A549 (cell line): Measurements from ENCODE around the gene NTRK3.

Experiments
- CEBPB ChIP-seq, 2 experiments: fragments of >200 bp in 1 of 2; sonication (Bioruptor Twin) in 1 of 2; formaldehyde crosslinking in 1 of 2; IDR thresholded peaks; 2 replicates each; pipeline ENCODE4 v1.6.1; 2012 to 2016
- EP300 ChIP-seq, 2 experiments: fragments of >200 bp; sonication (Bioruptor Twin); formaldehyde crosslinking; IDR thresholded peaks; 2 replicates in 1 of 2; 3 replicates in 1 of 2; pipeline ENCODE4 v1.6.1; 2016 to 2017
- HDAC2 ChIP-seq: fragments of 200-600 bp; sonication (generic); IDR thresholded peaks from 2 replicates; pipeline ENCODE4 v1.6.1; 2016
- JUN ChIP-seq, 2 experiments: fragments of >200 bp; sonication (Bioruptor Twin); formaldehyde crosslinking; IDR thresholded peaks; 2 replicates in 1 of 2; 3 replicates in 1 of 2; pipeline ENCODE4 v1.6.1; 2016 to 2017
- NFE2L2 ChIP-seq: fragments of 150-350 bp; conservative IDR thresholded peaks from 2 replicates; pipeline ENCODE4 v1.6.1; 2014; ENCODE audit warnings: low read length
- PHF8 ChIP-seq: fragments of 200-600 bp; sonication (generic); IDR thresholded peaks from 2 replicates; pipeline ENCODE4 v1.6.1; 2016; ENCODE audit warnings: low read depth, mild to moderate bottlenecking, antibody characterized with exemption, moderate library complexity, borderline replicate concordance
- POLR2A ChIP-seq: IDR thresholded peaks from 2 replicates; pipeline ENCODE4 v1.6.1; 2012; ENCODE audit warnings: mild to moderate bottlenecking, low read length
- RCOR1 ChIP-seq: fragments of 150-350 bp; IDR thresholded peaks from 2 replicates; pipeline ENCODE4 v1.6.1; 2014; ENCODE audit warnings: antibody characterized with exemption, low read length, low read depth
- SMC3 ChIP-seq: fragments of >200 bp; sonication (Bioruptor Twin); formaldehyde crosslinking; IDR thresholded peaks from 3 replicates; pipeline ENCODE4 v1.6.1; 2018; ENCODE audit warnings: inconsistent platforms
- TF ChIP-seq, protein P1 (sequence below): fragments of 150-350 bp; IDR thresholded peaks from 2 replicates; pipeline ENCODE4 v1.6.1; 2014; ENCODE audit warnings: low read depth, mild to moderate bottlenecking, low read length
- TF ChIP-seq, protein P2 (sequence below): fragments of >200 bp; sonication (Bioruptor Twin); formaldehyde crosslinking; IDR thresholded peaks from 3 replicates; pipeline ENCODE4 v1.5.1; 2016

DNA sequence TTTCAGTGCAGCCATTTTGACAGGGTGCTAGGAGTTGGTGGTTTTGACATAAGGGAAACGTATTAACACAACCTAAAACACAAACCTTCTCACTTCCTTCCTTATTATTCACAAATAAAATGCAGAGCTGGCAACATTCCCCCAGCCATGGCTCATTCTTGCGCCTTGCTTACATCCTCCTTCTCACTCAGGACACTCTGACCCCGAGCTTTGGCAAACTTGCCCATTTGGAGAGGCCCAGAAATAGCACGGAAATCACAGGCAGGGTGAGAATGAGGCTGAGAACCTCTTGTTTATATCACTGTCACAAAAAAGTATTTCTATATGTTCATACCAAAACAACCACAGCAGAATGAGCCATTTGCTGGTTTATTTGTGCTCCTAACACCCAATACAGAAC lies 244.3 kb downstream of the NTRK3 start:
- TF ChIP-seq POLR2A = no peak
- TF ChIP-seq, protein P1, sequence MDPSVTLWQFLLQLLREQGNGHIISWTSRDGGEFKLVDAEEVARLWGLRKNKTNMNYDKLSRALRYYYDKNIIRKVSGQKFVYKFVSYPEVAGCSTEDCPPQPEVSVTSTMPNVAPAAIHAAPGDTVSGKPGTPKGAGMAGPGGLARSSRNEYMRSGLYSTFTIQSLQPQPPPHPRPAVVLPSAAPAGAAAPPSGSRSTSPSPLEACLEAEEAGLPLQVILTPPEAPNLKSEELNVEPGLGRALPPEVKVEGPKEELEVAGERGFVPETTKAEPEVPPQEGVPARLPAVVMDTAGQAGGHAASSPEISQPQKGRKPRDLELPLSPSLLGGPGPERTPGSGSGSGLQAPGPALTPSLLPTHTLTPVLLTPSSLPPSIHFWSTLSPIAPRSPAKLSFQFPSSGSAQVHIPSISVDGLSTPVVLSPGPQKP = no peak
- TF ChIP-seq, protein P2, sequence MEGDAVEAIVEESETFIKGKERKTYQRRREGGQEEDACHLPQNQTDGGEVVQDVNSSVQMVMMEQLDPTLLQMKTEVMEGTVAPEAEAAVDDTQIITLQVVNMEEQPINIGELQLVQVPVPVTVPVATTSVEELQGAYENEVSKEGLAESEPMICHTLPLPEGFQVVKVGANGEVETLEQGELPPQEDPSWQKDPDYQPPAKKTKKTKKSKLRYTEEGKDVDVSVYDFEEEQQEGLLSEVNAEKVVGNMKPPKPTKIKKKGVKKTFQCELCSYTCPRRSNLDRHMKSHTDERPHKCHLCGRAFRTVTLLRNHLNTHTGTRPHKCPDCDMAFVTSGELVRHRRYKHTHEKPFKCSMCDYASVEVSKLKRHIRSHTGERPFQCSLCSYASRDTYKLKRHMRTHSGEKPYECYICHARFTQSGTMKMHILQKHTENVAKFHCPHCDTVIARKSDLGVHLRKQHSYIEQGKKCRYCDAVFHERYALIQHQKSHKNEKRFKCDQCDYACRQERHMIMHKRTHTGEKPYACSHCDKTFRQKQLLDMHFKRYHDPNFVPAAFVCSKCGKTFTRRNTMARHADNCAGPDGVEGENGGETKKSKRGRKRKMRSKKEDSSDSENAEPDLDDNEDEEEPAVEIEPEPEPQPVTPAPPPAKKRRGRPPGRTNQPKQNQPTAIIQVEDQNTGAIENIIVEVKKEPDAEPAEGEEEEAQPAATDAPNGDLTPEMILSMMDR = no peak
- no peak for TF ChIP-seq CEBPB (IDR thresholded peaks at IDR 0.05)
- TF ChIP-seq SMC3 = no peak
- no peak for TF ChIP-seq PHF8
- TF ChIP-seq NFE2L2 = no peak
- no peak for TF ChIP-seq EP300 (IDR thresholded peaks at IDR 0.05)
- no peak for TF ChIP-seq JUN (IDR thresholded peaks at IDR 0.05)
- TF ChIP-seq RCOR1 = no peak
- no peak for TF ChIP-seq HDAC2
